K562 (cell line): ENCODE data around the gene CACNA1C. TPM values are rescaled to one million over a fixed set of nuclear protein-coding genes. Genes with fewer than 3 reads are reported as not detected.

Experiments
- CBFB ChIP-seq: sonication (generic); formaldehyde crosslinking; IDR thresholded peaks from 2 replicates; pipeline ENCODE4 v1.4.0; 2020; ENCODE audit warnings: mild to moderate bottlenecking, missing genetic modification reagents
- CBX2 ChIP-seq: fragments of 200-600 bp; sonication (generic); IDR thresholded peaks from one replicate; pipeline ENCODE4 v1.6.1; 2012; ENCODE audit warnings: mild to moderate bottlenecking, low read length, inconsistent platforms; ENCODE audit not compliant: insufficient read depth, poor library complexity, severe bottlenecking
- CREBBP ChIP-seq: IDR thresholded peaks from one replicate; pipeline ENCODE4 v1.6.1; 2012; ENCODE audit warnings: low read depth, mild to moderate bottlenecking, control low read depth, inconsistent platforms, low read length
- CXXC5 ChIP-seq: fragments of 250-450 bp; sonication (Bioruptor Pico); IDR thresholded peaks from 2 replicates; pipeline ENCODE4 v1.8.0; 2022; ENCODE audit warnings: inconsistent platforms, mild to moderate bottlenecking, moderate library complexity
- DMBX1 ChIP-seq: fragments of 250-450 bp; sonication (Bioruptor Pico); IDR thresholded peaks from 2 replicates; pipeline ENCODE4 v1.8.0; 2022; ENCODE audit warnings: inconsistent platforms, mild to moderate bottlenecking, moderate library complexity, borderline replicate concordance
- GATAD2B ChIP-seq: fragments of 450-650 bp; IDR thresholded peaks from 2 replicates; pipeline ENCODE4 v1.6.1; 2017; ENCODE audit warnings: mild to moderate bottlenecking, borderline replicate concordance
- HIVEP1 ChIP-seq: fragments of 250-450 bp; sonication (Bioruptor Pico); IDR thresholded peaks from 2 replicates; pipeline ENCODE4 v1.4.0; 2020; ENCODE audit warnings: mild to moderate bottlenecking
- HSF4 ChIP-seq: fragments of 250-450 bp; sonication (Bioruptor Pico); IDR thresholded peaks from 2 replicates; pipeline ENCODE4 v2.1.2; 2022; ENCODE audit warnings: mild to moderate bottlenecking, moderate library complexity, borderline replicate concordance
- IRF2 ChIP-seq: sonication (generic); formaldehyde crosslinking; IDR thresholded peaks from 2 replicates; pipeline ENCODE4 v1.8.1; 2022; ENCODE audit warnings: mild to moderate bottlenecking, missing genetic modification reagents
- KAT8 ChIP-seq: fragments of 450-650 bp; IDR thresholded peaks from 2 replicates; pipeline ENCODE4 v1.6.1; 2016; ENCODE audit warnings: low read depth, mild to moderate bottlenecking
- LEF1 ChIP-seq: fragments of 450-650 bp; IDR thresholded peaks from 2 replicates; pipeline ENCODE4 v1.6.1; 2016; ENCODE audit warnings: mild to moderate bottlenecking
- MBD2 ChIP-seq: sonication (generic); IDR thresholded peaks from 2 replicates; pipeline ENCODE4 v1.6.1; 2016; ENCODE audit warnings: low read depth, borderline replicate concordance
- MCM2 ChIP-seq: fragments of 450-650 bp; IDR thresholded peaks from 2 replicates; pipeline ENCODE4 v1.6.1; 2017; ENCODE audit warnings: low read depth, mild to moderate bottlenecking
- MCM7 ChIP-seq, 2 experiments: fragments of 450-650 bp; IDR thresholded peaks; 2 replicates each; pipeline ENCODE4 v1.6.1; 2016 to 2018
- MTA3 ChIP-seq: fragments of 450-650 bp; formaldehyde crosslinking; IDR thresholded peaks from 2 replicates; pipeline ENCODE4 v1.6.1; 2017; ENCODE audit warnings: mild to moderate bottlenecking, borderline replicate concordance
- PHTF2 ChIP-seq: fragments of 250-450 bp; sonication (Bioruptor Pico); IDR thresholded peaks from 2 replicates; pipeline ENCODE4 v1.5.0; 2021; ENCODE audit warnings: mild to moderate bottlenecking
- POLR2AphosphoS5 ChIP-seq: IDR thresholded peaks from 2 replicates; pipeline ENCODE4 v1.6.1; 2011; ENCODE audit warnings: mild to moderate bottlenecking, low read depth, low read length, moderate library complexity; ENCODE audit not compliant: control insufficient read depth, insufficient read depth
- RFX7 ChIP-seq: fragments of 250-450 bp; sonication (Bioruptor Pico); IDR thresholded peaks from 2 replicates; pipeline ENCODE4 v1.5.1; 2021; ENCODE audit warnings: mild to moderate bottlenecking
- SIN3A ChIP-seq, 2 experiments: fragments of 150-350 bp in 1 of 2; IDR thresholded peaks; 2 replicates each; pipeline ENCODE4 v1.6.1; 2011 to 2016; ENCODE audit warnings: borderline replicate concordance in 2 of 2, low read depth in 2 of 2, low read length in 2 of 2, mild to moderate bottlenecking in 2 of 2, moderate library complexity in 2 of 2; ENCODE audit not compliant: control insufficient read depth in 1 of 2
- SLC30A9 ChIP-seq: fragments of 250-450 bp; sonication (Bioruptor Pico); IDR thresholded peaks from 2 replicates; pipeline ENCODE4 v1.8.0; 2022; ENCODE audit warnings: mild to moderate bottlenecking, moderate library complexity
- SMAD4 ChIP-seq: fragments of 250-450 bp; sonication (Bioruptor Pico); conservative IDR thresholded peaks from 2 replicates; pipeline ENCODE4 v1.8.0; 2021; ENCODE audit warnings: inconsistent platforms, mild to moderate bottlenecking, moderate library complexity
- SREBF1 ChIP-seq: fragments of 150-350 bp; IDR thresholded peaks from 2 replicates; pipeline ENCODE4 v1.6.1; 2014; ENCODE audit warnings: antibody characterized with exemption, low read depth, low read length, borderline replicate concordance
- TBP ChIP-seq: optimal IDR thresholded peaks from 2 replicates; pipeline ENCODE3; 2011; ENCODE audit warnings: low read depth, low read length, improper control_type of control experiment
- ZNF121 ChIP-seq: sonication (generic); formaldehyde crosslinking; conservative IDR thresholded peaks from 2 replicates; pipeline ENCODE4 v1.8.0; 2022; ENCODE audit warnings: missing genetic modification reagents
- ZNF766 ChIP-seq: fragments of 200-800 bp; sonication (Bioruptor generic); conservative IDR thresholded peaks from 2 replicates; pipeline ENCODE4 v1.6.1; 2016; ENCODE audit warnings: missing genetic modification characterization, missing compliant biosample characterization
- polyA plus RNA-seq, 8 experiments: library from polyadenylated mRNA; depleted of rRNA in 4 of 8; stranded (reverse) in 5 of 8; unstranded in 3 of 8; fragments of >200 nt; fragmentation: Nextera tagmentation in 2 of 8; fragmentation: Illumina TruSeq in 1 of 8; extraction: Ambion mirVana in 2 of 8; extraction: Trizol in 1 of 8; gene quantifications; 2 replicates each; pipeline versions ENCODE4 v1.2.1 to v1.2.3, GENCODE V29; 2011 to 2014; ENCODE audit warnings: inconsistent platforms in 1 of 8, missing spikeins in 1 of 8
- total RNA-seq, 7 experiments: library from RNA; depleted of rRNA in 6 of 7; stranded (reverse); fragments of >200 nt in 6 of 7; fragmentation: Illumina TruSeq in 2 of 7; extraction: Trizol in 2 of 7; gene quantifications; 2 replicates each; pipeline versions ENCODE4 v1.2.1 to v1.2.3, GENCODE V29; 2011 to 2021; ENCODE audit warnings: low replicate concordance in 1 of 7
- TF ChIP-seq, protein P1 (sequence below): fragments of 250-450 bp; sonication (Bioruptor Pico); IDR thresholded peaks from 2 replicates; pipeline ENCODE4 v1.4.0; 2020; ENCODE audit warnings: mild to moderate bottlenecking, moderate library complexity, borderline replicate concordance
- TF ChIP-seq, protein P2 (sequence below), 2 experiments: fragments of 250-450 bp in 1 of 2; fragments of 450-650 bp in 1 of 2; sonication (Bioruptor Pico) in 1 of 2; IDR thresholded peaks; 2 replicates each; pipeline versions ENCODE4 v1.6.1 to v1.8.0; 2016 to 2021; ENCODE audit warnings: mild to moderate bottlenecking in 2 of 2, moderate library complexity in 2 of 2, missing compliant biosample characterization in 1 of 2, missing genetic modification characterization in 1 of 2

CACNA1C gene
- total and polyA plus RNA-seq, 9 of the 15 experiments (the other 6 are each of a cell fraction or from before 2014, with no cell fraction given), result not detected

DNA sequence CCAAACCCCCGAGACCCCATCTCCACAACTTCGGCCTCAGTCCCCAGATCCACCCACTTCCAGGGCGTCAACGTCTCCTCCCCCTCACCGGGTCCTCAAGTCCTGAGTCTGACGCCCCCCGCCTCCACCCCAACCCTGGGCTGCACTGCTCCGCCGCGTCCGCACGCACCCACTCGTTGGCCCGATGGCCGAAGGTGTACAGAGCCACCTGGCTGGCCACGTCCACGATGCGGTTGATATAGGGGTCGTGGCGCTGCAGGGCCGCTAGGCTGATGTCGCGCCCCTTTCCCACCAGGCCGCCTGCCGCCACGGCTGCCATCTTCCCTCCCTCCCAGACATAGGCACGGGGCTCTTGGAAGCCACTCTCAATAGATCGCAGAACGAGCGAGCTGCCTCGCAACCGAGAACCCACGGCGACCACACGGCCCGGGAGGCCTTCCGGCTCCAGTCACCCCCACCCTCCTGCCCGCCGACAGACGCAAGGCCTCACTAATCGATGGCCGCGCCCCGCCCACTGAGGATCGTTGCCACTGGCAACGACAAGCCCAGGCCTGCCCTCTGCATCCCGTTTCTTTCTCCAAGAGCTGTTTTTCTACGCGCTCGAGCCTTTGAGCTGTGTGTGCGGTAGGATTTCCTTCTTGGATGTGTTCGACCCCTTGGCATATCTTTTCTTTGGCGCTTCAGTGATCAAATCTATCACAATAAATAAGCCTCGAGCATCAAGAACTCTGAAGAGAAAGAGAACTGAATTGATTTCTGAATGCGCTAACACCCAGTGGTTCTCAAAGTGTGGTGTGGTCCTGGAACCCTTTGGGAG lies 48.5 kb upstream of the CACNA1C start, which contains the start of gene DCP1B (continued):
- TF ChIP-seq SMAD4 (CRISPR knock-in tag), result peak; percentile 49; the same call in 1 of the 2 replicates
- no peak for TF ChIP-seq HSF4
- no peak for TF ChIP-seq KAT8
- TF ChIP-seq, protein P1, sequence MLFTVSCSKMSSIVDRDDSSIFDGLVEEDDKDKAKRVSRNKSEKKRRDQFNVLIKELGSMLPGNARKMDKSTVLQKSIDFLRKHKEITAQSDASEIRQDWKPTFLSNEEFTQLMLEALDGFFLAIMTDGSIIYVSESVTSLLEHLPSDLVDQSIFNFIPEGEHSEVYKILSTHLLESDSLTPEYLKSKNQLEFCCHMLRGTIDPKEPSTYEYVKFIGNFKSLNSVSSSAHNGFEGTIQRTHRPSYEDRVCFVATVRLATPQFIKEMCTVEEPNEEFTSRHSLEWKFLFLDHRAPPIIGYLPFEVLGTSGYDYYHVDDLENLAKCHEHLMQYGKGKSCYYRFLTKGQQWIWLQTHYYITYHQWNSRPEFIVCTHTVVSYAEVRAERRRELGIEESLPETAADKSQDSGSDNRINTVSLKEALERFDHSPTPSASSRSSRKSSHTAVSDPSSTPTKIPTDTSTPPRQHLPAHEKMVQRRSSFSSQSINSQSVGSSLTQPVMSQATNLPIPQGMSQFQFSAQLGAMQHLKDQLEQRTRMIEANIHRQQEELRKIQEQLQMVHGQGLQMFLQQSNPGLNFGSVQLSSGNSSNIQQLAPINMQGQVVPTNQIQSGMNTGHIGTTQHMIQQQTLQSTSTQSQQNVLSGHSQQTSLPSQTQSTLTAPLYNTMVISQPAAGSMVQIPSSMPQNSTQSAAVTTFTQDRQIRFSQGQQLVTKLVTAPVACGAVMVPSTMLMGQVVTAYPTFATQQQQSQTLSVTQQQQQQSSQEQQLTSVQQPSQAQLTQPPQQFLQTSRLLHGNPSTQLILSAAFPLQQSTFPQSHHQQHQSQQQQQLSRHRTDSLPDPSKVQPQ (CRISPR knock-in tag), result no peak
- no peak for TF ChIP-seq SLC30A9 (CRISPR knock-in tag)
- TF ChIP-seq HIVEP1 (CRISPR knock-in tag), result no peak
- TF ChIP-seq, protein P2, sequence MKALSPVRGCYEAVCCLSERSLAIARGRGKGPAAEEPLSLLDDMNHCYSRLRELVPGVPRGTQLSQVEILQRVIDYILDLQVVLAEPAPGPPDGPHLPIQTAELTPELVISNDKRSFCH (CRISPR knock-in tag; IDR thresholded peaks at IDR 0.05), result no peak
- TF ChIP-seq, protein P2 (tag; IDR thresholded peaks at IDR 0.05), result 0 out of 2 replicates have a peak, but pooled peaks have one; percentile 48
- TF ChIP-seq MTA3, result peak; percentile 77; the same call in 1 of the 2 replicates
- TF ChIP-seq GATAD2B, result no peak
- TF ChIP-seq CBX2, result no peak
- peak; percentile 61 for TF ChIP-seq TBP
- no peak for TF ChIP-seq RFX7 (CRISPR knock-in tag)
- TF ChIP-seq MCM7 (IDR thresholded peaks at IDR 0.05), result no peak
- no peak for TF ChIP-seq MCM2
- TF ChIP-seq DMBX1 (CRISPR knock-in tag), result no peak
- TF ChIP-seq IRF2, result no peak
- no peak for TF ChIP-seq CREBBP
- TF ChIP-seq ZNF121 (CRISPR knock-in tag), result no peak
- no peak for TF ChIP-seq ZNF766
- TF ChIP-seq PHTF2 (CRISPR knock-in tag), result no peak
- no peak for TF ChIP-seq SIN3A (IDR thresholded peaks at IDR 0.05; ENCODE audit: borderline replicate concordance in 2 of 2, control insufficient read depth in 1 of 2, low read depth in 2 of 2, low read length in 2 of 2)
- TF ChIP-seq POLR2AphosphoS5, result peak; percentile 46; the same call in 1 of the 2 replicates
- TF ChIP-seq CBFB (CRISPR knock-in tag), result no peak; the same call in 1 of the 2 replicates
- TF ChIP-seq MBD2, result peak; percentile 15; the same call in 1 of the 2 replicates
- TF ChIP-seq SREBF1, result no peak
- no peak for TF ChIP-seq LEF1
- peak; percentile 66; the same call in 1 of the 2 replicates for TF ChIP-seq CXXC5
